HG02642 (cell line): ENCODE measurements around the gene WDR76.
"Not testable (repeated sequence)": the region's sequence is repeated elsewhere in the genome, so short reads cannot be mapped to it uniquely, and the experiment has no call there.

ENCODE experiments used
- ATAC-seq: cut with Tn5 transposase; IDR thresholded peaks from one replicate; pipeline ENCODE4 v1.9.1; 2021; ENCODE audit warnings: mild to moderate bottlenecking; ENCODE audit not compliant: unreplicated experiment, poor library complexity

Gene WDR76

GRCh38 chr15:43815064-43815463 is 11.7 kb upstream of the WDR76 start:
- not testable (repeated sequence) for ATAC-seq

DNA sequence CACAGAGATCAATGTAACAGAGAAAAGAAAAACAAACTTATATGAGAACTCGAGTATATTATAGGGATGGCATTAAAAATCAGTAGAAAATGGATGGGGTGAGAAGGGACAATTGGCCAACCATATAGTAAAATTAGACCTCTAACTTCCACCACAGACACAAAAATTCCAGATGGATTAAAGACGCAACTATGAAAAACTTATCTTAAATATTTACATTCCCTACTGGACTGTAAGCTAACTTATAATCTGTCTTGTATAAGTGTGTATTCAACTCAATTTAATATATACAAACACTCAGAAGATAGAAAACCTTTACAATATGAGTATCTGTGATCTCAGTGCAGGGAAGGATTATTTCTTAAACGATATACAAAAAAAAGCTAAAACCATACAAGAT is 5.3 kb upstream of the WDR76 start:
- ATAC-seq: no peak

- peak; percentile 76 for ATAC-seq
Measured at GRCh38 chr15:43824302-43825246, 2.2 kb upstream of the WDR76 start, which contains the start of gene MFAP1. MFAP1 (minus strand) TSS chr15:43824690; CDS start chr15:43824569, 121 bp downstream.

DNA sequence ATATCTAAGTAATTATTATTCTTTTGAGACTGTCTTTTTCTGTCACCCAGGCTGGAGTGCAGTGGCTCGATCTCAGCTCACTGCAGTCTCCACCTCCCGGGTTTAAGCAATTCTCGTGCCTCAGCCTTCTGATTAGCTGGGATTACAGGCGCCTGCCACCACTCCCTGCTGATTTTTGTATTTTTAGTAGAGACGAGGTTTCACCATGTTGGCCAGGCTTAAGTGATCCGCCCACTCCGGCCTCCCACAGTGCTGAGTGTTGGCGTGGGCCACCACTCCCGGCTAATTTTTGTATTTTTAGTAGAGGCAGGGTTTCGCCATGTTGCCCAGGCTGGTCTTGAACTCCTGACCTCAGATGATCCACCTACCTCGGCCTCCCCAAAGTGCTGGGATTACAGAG is 1.5 kb upstream of the WDR76 start:
- ATAC-seq: not testable (repeated sequence)

DNA sequence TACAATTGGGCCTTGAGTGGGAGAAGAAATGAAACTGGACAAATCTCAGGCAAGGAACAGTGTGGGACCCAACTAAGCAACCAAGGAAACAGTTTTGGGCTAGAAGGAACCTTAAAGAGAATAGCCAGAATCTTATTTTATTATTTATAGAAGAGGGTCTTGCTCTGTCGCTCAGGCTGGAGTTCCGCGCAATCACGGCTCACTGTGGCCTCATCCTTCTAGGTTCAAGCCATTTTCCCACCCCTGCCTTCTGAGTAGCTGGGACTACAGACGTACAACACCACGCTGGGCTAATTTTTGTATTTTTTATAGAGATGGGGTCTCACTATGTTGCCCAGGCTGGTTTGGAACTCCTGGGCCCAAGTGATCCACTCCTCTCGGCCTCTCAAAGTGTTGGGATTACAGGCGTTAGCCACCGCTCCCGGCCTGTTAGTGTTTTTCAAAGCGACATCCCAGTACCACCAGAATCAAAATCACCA is 734 bp upstream of the WDR76 start:
- ATAC-seq: no peak

DNA sequence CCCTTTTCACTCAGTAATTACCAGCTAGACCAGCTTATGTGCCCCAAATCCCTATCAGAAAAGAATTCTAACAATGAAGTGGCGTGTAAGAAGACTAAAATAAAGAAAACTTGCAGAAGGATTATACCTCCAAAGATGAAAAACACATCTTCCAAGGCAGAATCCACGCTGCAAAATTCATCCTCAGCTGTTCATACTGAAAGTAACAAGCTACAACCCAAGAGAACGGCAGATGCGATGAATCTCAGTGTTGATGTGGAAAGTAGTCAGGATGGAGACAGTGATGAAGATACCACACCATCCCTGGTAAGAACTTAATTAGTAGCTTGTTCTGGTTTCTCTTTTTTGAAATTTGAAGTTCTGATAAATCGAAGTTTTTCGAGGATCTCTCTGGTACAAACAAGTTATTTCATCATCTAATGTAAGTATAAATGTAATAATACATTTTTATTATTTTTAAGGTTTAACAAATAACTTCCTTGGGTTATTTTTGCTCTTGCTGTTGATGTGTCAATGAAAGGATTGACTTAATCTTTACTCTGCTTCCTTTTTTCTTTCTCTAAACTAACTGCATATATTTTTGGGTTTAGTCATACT is 1.4 kb downstream of the WDR76 start:
- ATAC-seq: no peak

DNA sequence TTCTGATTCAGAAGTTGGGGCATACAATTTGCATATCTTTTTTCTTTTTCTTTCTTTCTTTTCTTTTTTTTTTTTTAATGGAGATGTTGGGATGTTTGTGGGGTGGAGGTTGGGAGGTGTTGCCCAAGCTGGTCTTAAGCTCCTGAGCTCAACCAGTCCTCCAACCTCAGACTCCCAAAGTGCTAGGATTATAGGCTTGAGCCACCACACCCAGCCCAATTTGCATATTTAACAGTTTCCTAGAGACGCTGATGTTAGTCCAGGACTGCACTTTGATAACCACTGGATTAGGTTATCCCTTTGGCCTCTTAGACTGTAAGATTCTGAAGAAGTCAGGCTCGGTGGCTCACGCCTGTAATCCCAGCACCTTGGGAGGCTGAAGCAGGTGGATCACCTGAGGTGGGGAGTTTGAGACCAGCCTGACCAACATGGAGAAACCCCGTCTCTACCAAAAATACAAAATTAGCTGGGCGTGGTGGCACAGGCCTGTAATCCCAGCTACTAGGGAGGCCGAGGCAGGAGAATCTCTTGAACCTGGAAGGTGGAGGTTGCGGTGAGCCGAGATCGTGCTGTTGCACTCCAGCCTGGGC is 3.2 kb downstream of the WDR76 start:
- not testable (repeated sequence) for ATAC-seq

DNA sequence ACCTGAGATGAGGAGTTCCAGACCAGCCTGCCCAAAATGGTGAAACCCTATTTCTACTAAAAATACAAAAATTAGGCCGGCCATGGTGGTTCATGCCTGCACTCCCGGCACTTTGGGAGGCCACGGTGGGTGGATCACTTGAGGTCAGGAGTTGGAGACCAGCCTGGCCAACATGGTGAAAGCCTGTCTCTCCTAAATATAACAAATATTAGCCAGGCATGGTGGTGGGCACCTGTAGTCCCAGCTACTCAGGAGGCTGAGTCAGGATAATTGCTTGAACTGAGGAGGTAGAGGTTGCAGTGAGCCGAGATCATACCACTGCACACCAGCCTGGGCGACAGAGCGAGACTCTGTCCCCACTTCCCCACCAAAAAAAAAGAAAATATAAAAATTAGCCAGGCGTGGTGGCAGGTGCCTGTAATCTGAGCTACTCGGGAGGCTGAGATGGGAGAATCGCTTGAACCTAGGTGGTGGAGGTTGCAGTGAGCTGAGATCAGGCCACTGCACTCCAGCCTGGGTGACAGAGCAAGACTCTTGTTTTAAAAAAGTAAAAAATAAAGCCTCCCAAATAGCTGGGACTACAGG is 4.0 kb downstream of the WDR76 start:
- not testable (repeated sequence) for ATAC-seq

GRCh38 chr15:43831519-43832052 is 4.8 kb downstream of the WDR76 start:
- not testable (repeated sequence) for ATAC-seq

DNA sequence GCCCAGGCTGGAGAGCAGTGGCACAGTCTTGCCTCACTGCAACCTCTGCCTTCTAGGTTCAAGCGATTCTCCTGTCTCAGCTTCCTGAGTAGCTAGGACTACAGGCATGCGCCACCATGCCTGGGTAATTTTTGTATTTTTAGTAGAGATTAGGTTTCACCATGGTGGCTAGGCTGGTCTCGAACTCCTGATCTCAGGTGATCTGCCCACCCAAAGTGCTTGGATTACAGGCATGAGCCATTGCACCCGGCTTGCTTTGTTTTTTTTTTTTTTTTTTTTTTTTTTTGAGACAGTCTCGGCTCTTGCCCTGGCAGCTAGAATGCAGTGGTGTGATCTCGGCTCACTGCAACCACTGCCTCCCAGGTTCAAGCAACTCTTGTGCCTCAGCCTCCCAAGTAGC is 5.7 kb downstream of the WDR76 start:
- not testable (repeated sequence) for ATAC-seq

- no peak for ATAC-seq
Measured at GRCh38 chr15:43845421-43845820, 18.6 kb downstream of the WDR76 start.

- ATAC-seq: no peak
Measured at GRCh38 chr15:43851251-43851650, 24.4 kb downstream of the WDR76 start.

DNA sequence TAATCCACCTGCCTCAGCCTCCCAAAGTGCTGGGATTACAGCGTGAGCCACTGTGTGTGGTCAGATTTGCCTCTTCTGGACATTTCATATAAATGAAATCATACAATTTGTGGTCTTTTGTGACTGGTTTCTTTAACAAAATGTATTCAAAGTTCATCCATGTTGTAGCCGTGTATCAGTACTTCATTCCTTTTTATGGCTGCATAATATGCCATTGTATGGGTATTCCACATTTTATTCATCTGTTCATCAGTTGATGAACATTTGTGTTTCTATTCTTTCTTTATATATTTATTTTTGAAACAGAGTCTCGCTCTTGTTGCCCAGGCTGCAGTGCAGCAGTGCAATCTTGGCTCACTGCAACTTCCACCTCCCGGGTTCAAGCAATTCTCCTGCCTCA is 25.8 kb downstream of the WDR76 start:
- no peak for ATAC-seq

- ATAC-seq: no peak
Measured at GRCh38 chr15:43854801-43855200, 28.0 kb downstream of the WDR76 start.

DNA sequence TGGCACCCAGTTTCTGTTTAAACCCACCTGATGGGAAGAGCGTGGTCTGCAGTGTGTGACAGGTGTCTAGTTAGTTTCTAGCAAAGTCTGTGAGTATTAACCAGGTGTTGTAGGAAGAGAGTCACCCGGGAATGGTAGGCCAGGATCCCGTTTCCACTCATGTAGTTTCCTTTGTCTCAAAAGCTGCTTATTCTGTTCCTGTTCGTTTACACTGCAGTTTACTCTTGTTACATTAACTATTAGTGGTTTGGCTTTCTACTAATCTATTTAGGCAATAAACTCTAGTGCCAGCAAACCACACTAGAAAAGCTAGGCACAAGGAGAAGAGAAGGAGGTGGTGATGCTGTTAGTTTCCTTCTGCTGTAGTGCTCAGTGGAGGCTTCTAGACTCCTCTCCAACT is 32.7 kb downstream of the WDR76 start:
- ATAC-seq: no peak

- ATAC-seq: not testable (repeated sequence)
Measured at GRCh38 chr15:43866636-43867035, 39.8 kb downstream of the WDR76 start.

GRCh38 chr15:43867096-43867495 is 40.3 kb downstream of the WDR76 start:
- ATAC-seq: no peak

GRCh38 chr15:43868406-43868805 is 41.6 kb downstream of the WDR76 start:
- no peak for ATAC-seq

DNA sequence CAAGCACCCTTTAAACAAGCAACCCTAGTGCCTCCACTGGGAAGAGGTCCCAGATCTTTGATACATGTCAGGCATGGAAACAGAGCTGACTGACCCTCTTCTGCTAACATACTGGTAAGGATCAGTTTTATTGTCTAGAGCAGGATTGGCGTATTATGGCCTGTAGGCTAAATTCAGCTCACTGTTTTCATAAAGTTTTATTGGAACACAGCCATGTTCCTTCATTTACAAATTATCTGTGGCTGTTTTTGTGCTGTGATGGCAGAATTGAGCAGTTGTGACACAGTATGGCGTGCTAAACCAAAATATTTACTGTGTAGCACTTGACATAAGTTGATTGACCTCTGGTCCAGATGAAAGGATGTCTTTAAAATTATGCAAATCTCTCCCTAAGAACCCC is 45.0 kb downstream of the WDR76 start:
- no peak for ATAC-seq

DNA sequence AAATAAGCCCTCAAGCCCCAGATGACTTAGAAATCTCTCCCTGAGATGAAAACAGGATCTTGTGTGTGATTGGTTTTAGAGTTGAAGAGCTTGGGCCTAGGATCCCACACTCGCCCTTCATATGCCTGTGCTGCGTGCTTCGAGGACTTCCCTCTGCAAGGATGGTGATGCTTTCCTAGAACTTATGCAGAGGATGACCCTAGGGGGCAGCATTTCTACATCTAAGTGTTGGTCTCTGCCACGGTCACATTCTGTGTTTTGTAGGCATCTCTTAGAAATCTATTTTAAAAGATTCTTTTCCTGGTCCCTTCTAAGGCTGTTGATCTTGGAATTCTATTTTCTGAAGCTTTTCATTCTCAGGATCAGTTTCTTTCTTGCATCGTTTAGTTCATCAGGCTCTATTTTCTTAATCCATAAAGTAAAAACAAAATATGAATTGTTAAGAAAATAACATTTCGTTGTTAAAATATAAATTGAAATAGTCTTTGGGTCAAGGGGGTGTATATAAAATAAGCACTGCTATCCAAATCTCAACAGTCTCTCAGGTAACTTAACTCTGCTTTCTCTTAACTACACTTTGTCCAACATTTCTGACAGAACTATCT is 45.7 kb downstream of the WDR76 start:
- no peak for ATAC-seq
